CD14-positive monocyte (primary cell): ENCODE measurements around the gene MORC3. TPM values are rescaled to one million over a fixed set of nuclear protein-coding genes. Genes with fewer than 3 reads are reported as not detected.

Experiments
- DNase-seq, 3 donors: peaks; one replicate each; pipeline ENCODE4 v3.0.0-alpha.2; 2011 to 2022
- H2AFZ ChIP-seq: 2 replicates; pipeline ENCODE4 v1.6.0; 2012; ENCODE audit warnings: mild to moderate bottlenecking, low read depth, low read length, inconsistent platforms; ENCODE audit not compliant: insufficient read depth, poor library complexity, severe bottlenecking
- H3K27ac ChIP-seq, 2 donors: 1 replicate in 1 of 2; 2 replicates in 1 of 2; pipeline ENCODE4 v1.5.1; 2012 to 2013; ENCODE audit warnings: low read length in 2 of 2, control low read depth in 1 of 2, inconsistent platforms in 1 of 2, low read depth in 1 of 2, mild to moderate bottlenecking in 1 of 2
- H3K27me3 ChIP-seq, 2 donors: one replicate each; pipeline versions ENCODE4 v1.6.0 to v1.6.1; 2011 to 2013; ENCODE audit warnings: low read length in 2 of 2; ENCODE audit not compliant: control insufficient read depth in 2 of 2, insufficient read depth in 2 of 2
- H3K36me3 ChIP-seq, 2 donors: replicated peaks in 1 of 2; 1 replicate in 1 of 2; 2 replicates in 1 of 2; pipeline versions ENCODE4 v1.5.1 to v1.6.1; 2012 to 2013; ENCODE audit warnings: low read length in 2 of 2, control low read depth in 1 of 2, inconsistent platforms in 1 of 2, mild to moderate bottlenecking in 1 of 2; ENCODE audit not compliant: insufficient read depth in 2 of 2, control insufficient read depth in 1 of 2
- H3K4me1 ChIP-seq, 2 donors: 1 replicate in 1 of 2; 2 replicates in 1 of 2; pipeline versions ENCODE4 v1.5.1 to v1.6.1; 2012 to 2013; ENCODE audit warnings: low read length in 2 of 2, control low read depth in 1 of 2, inconsistent platforms in 1 of 2, mild to moderate bottlenecking in 1 of 2, moderate library complexity in 1 of 2; ENCODE audit not compliant: insufficient read depth in 2 of 2, control insufficient read depth in 1 of 2
- H3K4me2 ChIP-seq: replicated peaks from 2 replicates; pipeline ENCODE3; 2012; ENCODE audit warnings: low read length, moderate library complexity, mild to moderate bottlenecking; ENCODE audit not compliant: poor library complexity, severe bottlenecking; ENCODE audit errors: extremely low read depth
- H3K4me3 ChIP-seq, 3 experiments: fragments of 200-600 bp in 1 of 3; sonication (generic) in 1 of 3; replicated peaks in 1 of 3; 1 replicate in 2 of 3; 2 replicates in 1 of 3; pipeline ENCODE4 v1.5.1; 2011 to 2013; ENCODE audit warnings: low read length in 3 of 3, mild to moderate bottlenecking in 3 of 3, control low read depth in 2 of 3, low read depth in 2 of 3, inconsistent platforms in 1 of 3, moderate library complexity in 1 of 3
- H3K79me2 ChIP-seq: 2 replicates; pipeline ENCODE4 v1.6.0; 2012; ENCODE audit warnings: mild to moderate bottlenecking, control low read depth, inconsistent platforms, low read length, moderate library complexity; ENCODE audit not compliant: insufficient read depth
- H3K9ac ChIP-seq: 2 replicates; pipeline ENCODE4 v1.6.0; 2017; ENCODE audit warnings: low read length, mild to moderate bottlenecking; ENCODE audit not compliant: insufficient read depth, poor library complexity, severe bottlenecking
- H3K9me3 ChIP-seq, 2 donors: replicated peaks in 1 of 2; 1 replicate in 1 of 2; 2 replicates in 1 of 2; pipeline versions ENCODE4 v1.5.1 to v1.6.1; 2012 to 2013; ENCODE audit warnings: low read length in 2 of 2, control low read depth in 1 of 2; ENCODE audit not compliant: control insufficient read depth in 1 of 2, insufficient read depth in 1 of 2
- H4K20me1 ChIP-seq: 2 replicates; pipeline ENCODE4 v1.6.0; 2012; ENCODE audit warnings: mild to moderate bottlenecking, low read length, control low read depth, moderate library complexity; ENCODE audit not compliant: insufficient read depth
- H3K27ac Mint-ChIP-seq, 7 donors: one replicate each; pipeline ENCODE4 v1.8.0; 2020; ENCODE audit warnings: mild to moderate bottlenecking in 7 of 7, mixed read lengths in 7 of 7, moderate library complexity in 6 of 7, inconsistent platforms in 2 of 7
- H3K27me3 Mint-ChIP-seq, 3 donors: one replicate each; pipeline ENCODE4 v1.8.0; 2021 to 2022; ENCODE audit warnings: low read depth in 3 of 3, mild to moderate bottlenecking in 3 of 3, mixed read lengths in 3 of 3, moderate library complexity in 3 of 3, inconsistent platforms in 1 of 3
- H3K36me3 Mint-ChIP-seq, 2 donors: one replicate each; pipeline ENCODE4 v1.8.0; 2020; ENCODE audit warnings: mixed read lengths in 2 of 2, inconsistent platforms in 1 of 2, mild to moderate bottlenecking in 1 of 2
- H3K4me1 Mint-ChIP-seq: one replicate; pipeline ENCODE4 v1.8.0; 2020; ENCODE audit warnings: mild to moderate bottlenecking, mixed read lengths
- H3K4me3 Mint-ChIP-seq, 2 donors: one replicate each; pipeline ENCODE4 v1.8.0; 2020; ENCODE audit warnings: mild to moderate bottlenecking in 2 of 2, mixed read lengths in 2 of 2, moderate library complexity in 1 of 2
- H3K9me3 Mint-ChIP-seq, 7 donors: one replicate each; pipeline ENCODE4 v1.8.0; 2020 to 2022; ENCODE audit warnings: mixed read lengths in 7 of 7, mild to moderate bottlenecking in 6 of 7, moderate library complexity in 6 of 7, inconsistent platforms in 2 of 7
- WGBS: methylation state at CpG from one replicate; pipeline ENCODE4 v1.1.5; 2013; ENCODE audit warnings: missing lambda C conversion rate; ENCODE audit not compliant: insufficient coverage; 5-methylcytosine and 5-hydroxymethylcytosine counted together
- intact Hi-C, 2 donors: fragments of 100-400 bp; cut with micrococcal nuclease; formaldehyde crosslinking; loops; one replicate each; pipeline versions ENCODE4 v1.15.0 to v1.15.1; 2023
- polyA plus RNA-seq, 3 donors: library from polyadenylated mRNA; depleted of rRNA in 1 of 3; unstranded in 2 of 3; stranded (reverse) in 1 of 3; fragments of 300-500 nt in 2 of 3; fragments of >200 nt in 1 of 3; fragmentation: Illumina TruSeq in 2 of 3; gene quantifications; 1 replicate in 2 of 3; 2 replicates in 1 of 3; pipeline ENCODE4 v1.2.3, GENCODE V29; 2012 to 2021
- TF ChIP-seq, protein P1 (sequence below): fragments of 200-600 bp; IDR thresholded peaks from one replicate; pipeline ENCODE4 v1.8.0; 2022; ENCODE audit warnings: antibody characterized with exemption, mild to moderate bottlenecking

MORC3 gene
- polyA plus RNA-seq, 3 donors: 16.3 to 27.6 (median 25.5) TPM

DNA sequence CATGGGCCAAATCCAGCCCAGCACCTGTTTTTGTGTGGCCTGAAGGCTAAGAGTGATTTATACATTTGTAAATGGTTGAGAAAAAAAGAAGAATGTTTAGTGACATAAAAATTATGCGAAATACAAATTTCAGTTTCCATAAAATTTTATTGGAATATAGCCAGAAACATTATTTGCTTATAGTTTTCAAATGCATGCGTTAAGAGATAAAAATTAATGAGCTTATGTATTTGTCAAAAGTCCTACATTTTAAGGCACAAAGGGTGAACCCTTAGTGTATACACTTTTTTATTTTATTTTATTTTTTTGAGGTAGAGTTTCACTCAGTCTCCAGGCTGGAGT lies 2.1 kb downstream of the MORC3 start:
- Histone ChIP-seq H3K4me1 (peaks cover 39 to 50% of the 10 kb centered on the region in 2 donors), H3K4me3 (peak overlapping the region; percentile 81 to 93 (median 89)), H3K79me2 (peaks cover 68% of the 10 kb centered on the region), H3K27ac (peak overlapping the region; percentile 45 to 90), H3K9ac (peak overlapping the region; percentile 36), H3K36me3 (peaks cover 5 to 19% of the 10 kb centered on the region in 2 donors), H3K4me2 (peak overlapping the region; percentile 74), H3K9me3 (no peaks in the 10 kb centered on the region), H2AFZ (no peak overlapping the region), H3K27me3 (no peaks in the 10 kb centered on the region), H4K20me1 (peaks cover 61% of the 10 kb centered on the region)
- H3K4me1 Mint-ChIP-seq: peaks cover 41% of the 10 kb centered on the region
- WGBS: no CpG with 5 or more reads among the region's 2 CpGs
- H3K9me3 Mint-ChIP-seq: peaks cover 0 to 3% (median 0%) of the 10 kb centered on the region in 7 donors
- H3K36me3 Mint-ChIP-seq: peaks cover 21 to 22% of the 10 kb centered on the region in 2 donors
- TF ChIP-seq, protein P1, sequence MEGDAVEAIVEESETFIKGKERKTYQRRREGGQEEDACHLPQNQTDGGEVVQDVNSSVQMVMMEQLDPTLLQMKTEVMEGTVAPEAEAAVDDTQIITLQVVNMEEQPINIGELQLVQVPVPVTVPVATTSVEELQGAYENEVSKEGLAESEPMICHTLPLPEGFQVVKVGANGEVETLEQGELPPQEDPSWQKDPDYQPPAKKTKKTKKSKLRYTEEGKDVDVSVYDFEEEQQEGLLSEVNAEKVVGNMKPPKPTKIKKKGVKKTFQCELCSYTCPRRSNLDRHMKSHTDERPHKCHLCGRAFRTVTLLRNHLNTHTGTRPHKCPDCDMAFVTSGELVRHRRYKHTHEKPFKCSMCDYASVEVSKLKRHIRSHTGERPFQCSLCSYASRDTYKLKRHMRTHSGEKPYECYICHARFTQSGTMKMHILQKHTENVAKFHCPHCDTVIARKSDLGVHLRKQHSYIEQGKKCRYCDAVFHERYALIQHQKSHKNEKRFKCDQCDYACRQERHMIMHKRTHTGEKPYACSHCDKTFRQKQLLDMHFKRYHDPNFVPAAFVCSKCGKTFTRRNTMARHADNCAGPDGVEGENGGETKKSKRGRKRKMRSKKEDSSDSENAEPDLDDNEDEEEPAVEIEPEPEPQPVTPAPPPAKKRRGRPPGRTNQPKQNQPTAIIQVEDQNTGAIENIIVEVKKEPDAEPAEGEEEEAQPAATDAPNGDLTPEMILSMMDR: no peak
- no peak for DNase-seq
- intact Hi-C loops: loop anchor here (5.0 to 10.0 kb wide), 2 partner anchors 167 to 250 kb away; partner anchors contain the start of genes CBR1 (in 1 of the 2) and DOP1B (in 1 of the 2)
- H3K4me3 Mint-ChIP-seq: peak overlapping the region; percentile 86 to 95
- H3K27ac Mint-ChIP-seq: peak overlapping the region; percentile 80 to 98 (median 94)
- peaks cover 0 to 4% (median 0%) of the 10 kb centered on the region in 3 donors for H3K27me3 Mint-ChIP-seq

DNA sequence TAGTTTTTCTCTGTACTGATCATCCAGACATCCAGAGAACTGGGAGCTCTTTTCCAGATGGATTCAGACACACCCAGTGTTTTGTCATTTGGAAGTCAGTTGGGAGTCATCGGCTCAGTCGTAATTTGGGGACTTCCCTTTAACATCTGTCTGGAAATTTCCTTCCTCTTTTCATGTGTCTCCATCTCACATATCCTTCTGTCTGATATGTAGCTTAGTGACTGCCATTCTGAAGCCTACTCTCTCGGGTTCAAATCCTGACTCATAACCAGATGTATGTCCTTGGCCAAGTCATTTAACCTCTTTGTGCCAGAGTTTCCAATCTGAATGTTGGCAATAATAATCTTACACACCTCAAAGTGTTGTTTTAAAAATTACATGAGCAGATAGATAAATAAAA lies 3.0 kb downstream of the MORC3 start:
- Mint-ChIP-seq H3K4me1 (peaks cover 43% of the 10 kb centered on the region), H3K36me3 (peaks cover 21 to 23% of the 10 kb centered on the region in 2 donors), H3K27ac (peak overlapping the region; percentile 88 to 96 (median 91)), H3K27me3 (peaks cover 0 to 4% (median 0%) of the 10 kb centered on the region in 3 donors), H3K4me3 (peak overlapping the region in 1 of 2 donors; percentile 40), H3K9me3 (peaks cover 0 to 2% (median 0%) of the 10 kb centered on the region in 7 donors)
- Histone ChIP-seq H3K36me3 (peaks cover 5 to 19% of the 10 kb centered on the region in 2 donors), H3K27me3 (no peaks in the 10 kb centered on the region), H3K4me3 (peak overlapping the region in 1 of 3 experiments; percentile 81), H3K27ac (peak overlapping the region in 1 of 2 donors; percentile 90), H3K4me2 (peak overlapping the region; percentile 55), H3K9me3 (no peaks in the 10 kb centered on the region), H3K79me2 (peaks cover 78% of the 10 kb centered on the region), H4K20me1 (peaks cover 70% of the 10 kb centered on the region), H3K9ac (peak overlapping the region; percentile 36), H2AFZ (no peak overlapping the region), H3K4me1 (peaks cover 39 to 50% of the 10 kb centered on the region in 2 donors)
- intact Hi-C loops: loop anchor here (5.0 to 10.0 kb wide), 2 partner anchors 168 to 251 kb away; partner anchors contain the start of genes CBR1 (in 1 of the 2) and DOP1B (in 1 of the 2)
- no CpG with 5 or more reads among the region's 3 CpGs for WGBS
- DNase-seq: peak; percentile 85 to 94 (median 94)
- TF ChIP-seq, protein P1: no peak
